Liver (tissue), 9 donors: Measurements from ENCODE around the gene NOPCHAP1. TPM values are rescaled to one million over a fixed set of nuclear protein-coding genes. Genes with fewer than 3 reads are reported as not detected.

ENCODE experiments used
- DNase-seq: peaks from one replicate; pipeline ENCODE4 v3.0.0-alpha.2; 2017; ENCODE audit warnings: low spot score
- H3K27ac ChIP-seq, 2 donors: one replicate each; pipeline ENCODE4 v1.7.0; 2013; ENCODE audit warnings: inconsistent platforms in 2 of 2, low read length in 2 of 2, control low read depth in 1 of 2, low read depth in 1 of 2, mild to moderate bottlenecking in 1 of 2
- H3K27me3 ChIP-seq, 4 donors: one replicate each; pipeline versions ENCODE4 v1.6.1 to v1.7.0; 2013; ENCODE audit warnings: low read length in 3 of 4, inconsistent platforms in 1 of 4, mild to moderate bottlenecking in 1 of 4, moderate library complexity in 1 of 4; ENCODE audit not compliant: control insufficient read depth in 4 of 4, insufficient read depth in 4 of 4
- H3K36me3 ChIP-seq, 4 donors: one replicate each; pipeline versions ENCODE4 v1.6.1 to v1.7.0; 2013; ENCODE audit warnings: low read length in 3 of 4, mild to moderate bottlenecking in 3 of 4, low read depth in 1 of 4, moderate library complexity in 1 of 4; ENCODE audit not compliant: control insufficient read depth in 4 of 4, insufficient read depth in 3 of 4
- H3K4me1 ChIP-seq, 4 donors: one replicate each; pipeline versions ENCODE4 v1.6.1 to v1.7.0; 2013; ENCODE audit warnings: low read length in 3 of 4, mild to moderate bottlenecking in 3 of 4, moderate library complexity in 1 of 4; ENCODE audit not compliant: control insufficient read depth in 4 of 4, insufficient read depth in 4 of 4
- H3K4me3 ChIP-seq, 3 donors: one replicate each; pipeline versions ENCODE4 v1.6.1 to v1.7.0; 2013; ENCODE audit warnings: low read length in 3 of 3, control low read depth in 1 of 3, low read depth in 1 of 3, mild to moderate bottlenecking in 1 of 3
- H3K9ac ChIP-seq, 2 donors: one replicate each; pipeline ENCODE4 v1.7.0; 2013; ENCODE audit warnings: low read length in 2 of 2, mild to moderate bottlenecking in 2 of 2, moderate library complexity in 2 of 2, control low read depth in 1 of 2, low read depth in 1 of 2
- H3K9me3 ChIP-seq, 4 donors: one replicate each; pipeline versions ENCODE4 v1.6.1 to v1.7.0; 2013; ENCODE audit warnings: low read length in 3 of 4; ENCODE audit not compliant: control insufficient read depth in 4 of 4
- ATF3 ChIP-seq: IDR thresholded peaks from 2 replicates; pipeline ENCODE4 v1.6.1; 2016; ENCODE audit warnings: antibody characterized with exemption
- CTCF ChIP-seq: fragments of 150-350 bp; IDR thresholded peaks from 2 replicates; pipeline ENCODE4 v1.5.1; 2017; ENCODE audit warnings: improper control_type of control experiment, low read depth, low read length; ENCODE audit not compliant: missing input control
- EGR1 ChIP-seq, 2 donors: IDR thresholded peaks; 2 replicates each; pipeline ENCODE4 v1.6.1; 2016 to 2018; ENCODE audit warnings: antibody characterized with exemption in 2 of 2, low read depth in 2 of 2
- FOXA1 ChIP-seq: IDR thresholded peaks from 2 replicates; pipeline ENCODE4 v1.6.1; 2016; ENCODE audit warnings: antibody characterized with exemption
- FOXA2 ChIP-seq: IDR thresholded peaks from 2 replicates; pipeline ENCODE4 v1.6.1; 2016; ENCODE audit warnings: antibody characterized with exemption
- HNF4G ChIP-seq: IDR thresholded peaks from 2 replicates; pipeline ENCODE4 v1.6.1; 2016; ENCODE audit warnings: antibody characterized with exemption
- MAX ChIP-seq: IDR thresholded peaks from 2 replicates; pipeline ENCODE4 v1.6.1; 2016; ENCODE audit warnings: antibody characterized with exemption
- NR2F2 ChIP-seq: IDR thresholded peaks from 2 replicates; pipeline ENCODE4 v1.6.1; 2016; ENCODE audit warnings: antibody characterized with exemption
- RAD21 ChIP-seq, 2 donors: IDR thresholded peaks; 2 replicates each; pipeline ENCODE4 v1.6.1; 2016; ENCODE audit warnings: antibody characterized with exemption in 2 of 2, mild to moderate bottlenecking in 2 of 2
- REST ChIP-seq: IDR thresholded peaks from 2 replicates; pipeline ENCODE4 v1.6.1; 2016; ENCODE audit warnings: antibody characterized with exemption, mild to moderate bottlenecking
- RXRA ChIP-seq, 2 donors: IDR thresholded peaks; 2 replicates each; pipeline ENCODE4 v1.6.1; 2017 to 2018; ENCODE audit warnings: antibody characterized with exemption in 2 of 2, mild to moderate bottlenecking in 1 of 2
- SP1 ChIP-seq: IDR thresholded peaks from 2 replicates; pipeline ENCODE4 v1.6.1; 2018; ENCODE audit warnings: antibody characterized with exemption, mild to moderate bottlenecking
- YY1 ChIP-seq: IDR thresholded peaks from 2 replicates; pipeline ENCODE4 v1.6.1; 2016; ENCODE audit warnings: antibody characterized with exemption, mild to moderate bottlenecking
- ZBTB33 ChIP-seq: IDR thresholded peaks from 2 replicates; pipeline ENCODE4 v1.6.1; 2016; ENCODE audit warnings: antibody characterized with exemption
- WGBS: extraction: QIAGEN DNeasy Blood & Tissue Kit; methylation state at CpG from one replicate; pipeline ENCODE4 v1.1.7; 2013; 5-methylcytosine and 5-hydroxymethylcytosine counted together
- polyA plus RNA-seq, 2 donors: library from polyadenylated mRNA; stranded (reverse) in 1 of 2; unstranded in 1 of 2; fragments of 200-250 nt in 1 of 2; fragments of >200 nt in 1 of 2; fragmentation: Nextera tagmentation in 1 of 2; extraction: Ambion mirVana in 1 of 2; gene quantifications; one replicate each; pipeline versions ENCODE4 v1.2.1 to v1.2.3, GENCODE V29; 2013 to 2015
- total RNA-seq, 2 donors: library from RNA; depleted of rRNA; stranded (reverse); fragments of >200 nt; gene quantifications; one replicate each; pipeline ENCODE4 v1.2.3, GENCODE V29; 2014
- donor health status: healthy.
- donor health status: healthy.
- donor health status: healthy.
- donor health status: healthy.
- donor health status: healthy.

Gene NOPCHAP1
- total and polyA plus RNA-seq, 4 donors: 2.1 to 18.6 (median 3.5) TPM

GRCh38 chr12:104997541-104997940, 11.4 kb downstream of the NOPCHAP1 start:
- DNase-seq: no peak

GRCh38 chr12:104998423-104999346, 12.6 kb downstream of the NOPCHAP1 start:
- DNase-seq: no peak

More at GRCh38 chr12:104997541-104997940, 11.4 kb downstream of the NOPCHAP1 start:
- H3K36me3 ChIP-seq: peaks cover 7 to 50% (median 31%) of the 10 kb centered on the region in 4 donors
- TF ChIP-seq RXRA (IDR thresholded peaks at IDR 0.05) (no peak), FOXA1 (no peak), NR2F2 (no peak), RAD21 (IDR thresholded peaks at IDR 0.05) (no peak), FOXA2 (no peak), CTCF (no peak), YY1 (no peak), MAX (no peak), HNF4G (no peak), SP1 (no peak)
- H3K27ac ChIP-seq: no peak overlapping the region
- no peaks in the 10 kb centered on the region for H3K27me3 ChIP-seq
- H3K4me3 ChIP-seq: no peak overlapping the region
- no peaks in the 10 kb centered on the region for H3K9me3 ChIP-seq
- no peak overlapping the region for H3K9ac ChIP-seq
- WGBS: 90% methylated on average over 3 of the region's 3 CpGs
- peaks cover 0 to 2% (median 0%) of the 10 kb centered on the region in 4 donors for H3K4me1 ChIP-seq

GRCh38 chr12:104999347-104999685, 13.2 kb downstream of the NOPCHAP1 start:
- no peak overlapping the region for H3K27ac ChIP-seq
- H3K27me3 ChIP-seq: no peaks in the 10 kb centered on the region
- peaks cover 8 to 50% (median 34%) of the 10 kb centered on the region in 4 donors for H3K36me3 ChIP-seq
- 88% methylated on average over 7 of the region's 7 CpGs for WGBS
- no peaks in the 10 kb centered on the region for H3K9me3 ChIP-seq
- H3K4me1 ChIP-seq: peaks cover 0 to 2% (median 0%) of the 10 kb centered on the region in 4 donors
- no peak overlapping the region for H3K4me3 ChIP-seq
- no peak overlapping the region for H3K9ac ChIP-seq
- DNase-seq: no peak
- TF ChIP-seq ATF3 (no peak), FOXA2 (no peak), ZBTB33 (no peak), HNF4G (no peak), FOXA1 (no peak), NR2F2 (no peak), CTCF (no peak), EGR1 (IDR thresholded peaks at IDR 0.05; ENCODE audit: low read depth in 2 of 2) (no peak), REST (no peak)

More at GRCh38 chr12:104998423-104999346, 12.6 kb downstream of the NOPCHAP1 start:
- 82% methylated on average over 15 of the region's 15 CpGs for WGBS
- no peaks in the 10 kb centered on the region for H3K27me3 ChIP-seq
- no peaks in the 10 kb centered on the region for H3K9me3 ChIP-seq
- peaks cover 8 to 50% (median 33%) of the 10 kb centered on the region in 4 donors for H3K36me3 ChIP-seq
- no peak overlapping the region for H3K27ac ChIP-seq
- TF ChIP-seq ATF3 (no peak), FOXA1 (no peak)
- H3K4me1 ChIP-seq: peaks cover 0 to 2% (median 0%) of the 10 kb centered on the region in 4 donors
- no peak overlapping the region for H3K4me3 ChIP-seq
- H3K9ac ChIP-seq: no peak overlapping the region
